ENCODE data around the gene GPATCH3.
"Not testable (repeated sequence)": the region's sequence is repeated elsewhere in the genome, so short reads cannot be mapped to it uniquely, and the experiment has no call there.

The GPATCH3 gene

GRCh38 chr1:26879793-26880192 is 20.5 kb downstream of the GPATCH3 start:
- TF ChIP-seq REST (IDR thresholded peaks at IDR 0.05; ENCODE audit: insufficient replicate concordance, low read depth) (no peak), GABPA (IDR thresholded peaks at IDR 0.05; ENCODE audit: low read depth) (no peak), SPI1 (IDR thresholded peaks at IDR 0.05; ENCODE audit: borderline replicate concordance, low read depth) (no peak), POLR2AphosphoS5 (IDR thresholded peaks at IDR 0.05; ENCODE audit: low read depth) (no peak), CTCF (IDR thresholded peaks at IDR 0.05; ENCODE audit: insufficient read depth, low read length) (no peak)
- Histone ChIP-seq H3K27me3 (ENCODE audit: insufficient read depth, poor library complexity, severe bottlenecking) (no peaks in the 10 kb centered on the region), H3K4me3 (replicated peaks; ENCODE audit: insufficient read depth, low read length) (no peak overlapping the region), H3K27ac (replicated peaks) (no peak overlapping the region)
- DNase-seq (ENCODE audit: low read depth in 1 of 2, low spot score in 1 of 2), result no peak

- no peak overlapping the region for H3K27ac ChIP-seq (replicated peaks)
- no peak for DNase-seq (ENCODE audit: low read depth in 1 of 2, low spot score in 1 of 2)
- TF ChIP-seq POLR2AphosphoS5 (IDR thresholded peaks at IDR 0.05; ENCODE audit: low read depth) (no peak), CTCF (IDR thresholded peaks at IDR 0.05; ENCODE audit: insufficient read depth, low read length) (no peak), GABPA (IDR thresholded peaks at IDR 0.05; ENCODE audit: low read depth) (no peak), SPI1 (IDR thresholded peaks at IDR 0.05; ENCODE audit: borderline replicate concordance, low read depth) (no peak)
- no peak overlapping the region for H3K4me3 ChIP-seq (replicated peaks; ENCODE audit: insufficient read depth, low read length)
- no peaks in the 10 kb centered on the region for H3K27me3 ChIP-seq (ENCODE audit: insufficient read depth, poor library complexity, severe bottlenecking)
These were observed 22.9 kb downstream of the GPATCH3 start for GRCh38 chr1:26877326-26877725.

GRCh38 chr1:26874896-26875295 is 25.4 kb downstream of the GPATCH3 start:
- Histone ChIP-seq H3K27me3 (ENCODE audit: insufficient read depth, poor library complexity, severe bottlenecking) (no peaks in the 10 kb centered on the region), H3K27ac (replicated peaks) (no peak overlapping the region), H3K4me3 (replicated peaks; ENCODE audit: insufficient read depth, low read length) (no peak overlapping the region)
- TF ChIP-seq CTCF (IDR thresholded peaks at IDR 0.05; ENCODE audit: insufficient read depth, low read length) (no peak), SPI1 (IDR thresholded peaks at IDR 0.05; ENCODE audit: borderline replicate concordance, low read depth) (no peak), REST (IDR thresholded peaks at IDR 0.05; ENCODE audit: insufficient replicate concordance, low read depth) (no peak), POLR2AphosphoS5 (IDR thresholded peaks at IDR 0.05; ENCODE audit: low read depth) (no peak), GABPA (IDR thresholded peaks at IDR 0.05; ENCODE audit: low read depth) (no peak)
- no peak for DNase-seq (ENCODE audit: low read depth in 1 of 2, low spot score in 1 of 2)

- H3K4me3 ChIP-seq (replicated peaks; ENCODE audit: insufficient read depth, low read length); DNase-seq (ENCODE audit: low read depth in 1 of 2, low spot score in 1 of 2); H3K27ac ChIP-seq (replicated peaks); H3K27me3 ChIP-seq (ENCODE audit: insufficient read depth, poor library complexity, severe bottlenecking): not testable (repeated sequence)
These were observed 27.2 kb downstream of the GPATCH3 start for GRCh38 chr1:26873097-26873496.

All from HL-60 (cell line).